ENCODE results near the gene TMEM273. TPM values are rescaled to one million over a fixed set of nuclear protein-coding genes. Genes with fewer than 3 reads are reported as not detected.

The TMEM273 gene
- total RNA-seq, 1 experiment from 2014 or later, result not detected

DNA sequence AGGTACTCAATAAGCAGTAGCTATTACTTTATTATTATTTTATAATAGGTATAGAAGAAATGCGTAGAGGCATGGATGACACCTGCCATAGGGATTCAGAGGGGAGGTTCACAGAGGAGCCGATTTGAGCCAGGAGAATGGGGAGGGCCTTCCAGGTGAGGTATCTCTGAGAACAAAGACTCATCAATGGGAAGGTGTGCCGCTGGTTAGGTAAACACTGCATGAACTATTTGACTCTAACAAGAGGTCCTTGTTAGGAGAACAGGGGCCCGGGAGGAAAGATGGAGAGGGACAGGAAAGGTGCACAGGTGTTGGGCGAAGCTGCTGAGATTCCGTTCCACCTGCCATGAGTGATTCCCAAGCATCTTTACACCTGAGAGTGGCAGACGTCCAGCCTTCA lies 41.8 kb upstream of the TMEM273 start:
- Mint-ChIP-seq H3K27me3 (ENCODE audit: insufficient read depth, unreplicated experiment) (peaks cover 68% of the 10 kb centered on the region), H3K4me3 (ENCODE audit: unreplicated experiment) (no peak overlapping the region), H3K27ac (ENCODE audit: low read depth, unreplicated experiment) (no peak overlapping the region), H3K36me3 (ENCODE audit: insufficient read depth, unreplicated experiment) (no peaks in the 10 kb centered on the region), H3K4me1 (ENCODE audit: insufficient read depth, unreplicated experiment) (no peaks in the 10 kb centered on the region), H3K9me3 (ENCODE audit: unreplicated experiment) (peaks cover 5% of the 10 kb centered on the region)
- no peak for DNase-seq (ENCODE audit: unreplicated experiment)
- ChIA-PET CTCF (no interaction called here), POLR2A (no interaction called here)
- intact Hi-C loops (cut with micrococcal nuclease), result no loop called here
- TF ChIP-seq, protein P1, sequence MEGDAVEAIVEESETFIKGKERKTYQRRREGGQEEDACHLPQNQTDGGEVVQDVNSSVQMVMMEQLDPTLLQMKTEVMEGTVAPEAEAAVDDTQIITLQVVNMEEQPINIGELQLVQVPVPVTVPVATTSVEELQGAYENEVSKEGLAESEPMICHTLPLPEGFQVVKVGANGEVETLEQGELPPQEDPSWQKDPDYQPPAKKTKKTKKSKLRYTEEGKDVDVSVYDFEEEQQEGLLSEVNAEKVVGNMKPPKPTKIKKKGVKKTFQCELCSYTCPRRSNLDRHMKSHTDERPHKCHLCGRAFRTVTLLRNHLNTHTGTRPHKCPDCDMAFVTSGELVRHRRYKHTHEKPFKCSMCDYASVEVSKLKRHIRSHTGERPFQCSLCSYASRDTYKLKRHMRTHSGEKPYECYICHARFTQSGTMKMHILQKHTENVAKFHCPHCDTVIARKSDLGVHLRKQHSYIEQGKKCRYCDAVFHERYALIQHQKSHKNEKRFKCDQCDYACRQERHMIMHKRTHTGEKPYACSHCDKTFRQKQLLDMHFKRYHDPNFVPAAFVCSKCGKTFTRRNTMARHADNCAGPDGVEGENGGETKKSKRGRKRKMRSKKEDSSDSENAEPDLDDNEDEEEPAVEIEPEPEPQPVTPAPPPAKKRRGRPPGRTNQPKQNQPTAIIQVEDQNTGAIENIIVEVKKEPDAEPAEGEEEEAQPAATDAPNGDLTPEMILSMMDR (IDR thresholded peaks at IDR 0.05; ENCODE audit: unreplicated experiment), result no peak
- no TSS peak for BruUV-seq (replicated peaks)

DNA sequence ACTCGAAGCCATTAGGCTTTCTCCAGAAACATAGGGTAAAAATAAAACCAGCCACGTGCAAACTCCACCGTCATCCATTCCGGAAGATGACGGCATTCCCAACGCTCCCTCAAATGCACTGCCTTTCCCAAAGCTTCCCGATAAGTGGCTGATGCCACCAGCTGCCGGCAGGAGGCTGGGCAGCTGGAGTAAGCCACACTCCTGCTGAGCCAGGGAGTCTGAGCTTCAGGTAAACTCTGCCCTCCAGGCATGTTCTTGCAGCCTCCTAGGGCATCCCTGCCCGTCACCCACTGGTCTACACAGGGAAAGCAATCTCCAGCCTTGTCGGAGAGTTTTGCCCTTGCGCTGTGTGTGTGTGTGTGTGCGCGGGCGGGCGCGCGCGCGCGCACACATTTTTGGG lies 40.5 kb upstream of the TMEM273 start:
- BruUV-seq (replicated peaks), result no TSS peak
- TF ChIP-seq, protein P1 (IDR thresholded peaks at IDR 0.05; ENCODE audit: unreplicated experiment), result no peak
- Mint-ChIP-seq H3K9me3 (ENCODE audit: unreplicated experiment) (peaks cover 5% of the 10 kb centered on the region), H3K27me3 (ENCODE audit: insufficient read depth, unreplicated experiment) (peaks cover 55% of the 10 kb centered on the region), H3K36me3 (ENCODE audit: insufficient read depth, unreplicated experiment) (no peaks in the 10 kb centered on the region), H3K4me3 (ENCODE audit: unreplicated experiment) (no peak overlapping the region), H3K27ac (ENCODE audit: low read depth, unreplicated experiment) (no peak overlapping the region), H3K4me1 (ENCODE audit: insufficient read depth, unreplicated experiment) (no peaks in the 10 kb centered on the region)
- CTCF ChIA-PET, result interaction anchor here (0.6 kb wide), 1 partner anchor 13 kb away, joined by 3 read pairs; no protein-coding TSS in a partner anchor
- intact Hi-C loops (cut with micrococcal nuclease), result no loop called here
- no peak for DNase-seq (ENCODE audit: unreplicated experiment)
- POLR2A ChIA-PET, result no interaction called here

DNA sequence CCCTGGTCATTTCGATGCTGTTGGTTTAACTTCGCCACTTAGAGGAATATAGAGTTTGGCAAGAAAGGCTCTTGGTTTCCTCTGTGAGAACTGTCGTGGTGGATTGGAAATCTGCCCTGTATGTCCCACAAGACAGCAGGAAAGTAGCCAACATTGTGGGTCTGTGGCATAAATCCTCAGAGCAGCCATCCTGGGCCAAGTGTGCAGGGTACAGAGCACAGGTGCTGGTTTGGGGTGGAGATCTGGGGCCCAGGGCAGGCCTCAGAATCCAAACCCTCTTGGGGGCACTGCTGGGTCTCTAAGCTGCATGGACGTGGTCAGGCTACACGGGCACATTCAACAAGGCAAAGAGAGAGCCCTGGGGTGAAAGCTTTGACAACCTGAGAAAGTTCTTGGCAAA lies 39.2 kb upstream of the TMEM273 start:
- H3K4me1 Mint-ChIP-seq (ENCODE audit: insufficient read depth, unreplicated experiment), result no peaks in the 10 kb centered on the region
- POLR2A ChIA-PET, result no interaction called here
- intact Hi-C loops (cut with micrococcal nuclease), result no loop called here
- H3K36me3 Mint-ChIP-seq (ENCODE audit: insufficient read depth, unreplicated experiment), result no peaks in the 10 kb centered on the region
- H3K4me3 Mint-ChIP-seq (ENCODE audit: unreplicated experiment), result no peak overlapping the region
- BruUV-seq (replicated peaks), result no TSS peak
- H3K27ac Mint-ChIP-seq (ENCODE audit: low read depth, unreplicated experiment), result no peak overlapping the region
- peaks cover 5% of the 10 kb centered on the region for H3K9me3 Mint-ChIP-seq (ENCODE audit: unreplicated experiment)
- H3K27me3 Mint-ChIP-seq (ENCODE audit: insufficient read depth, unreplicated experiment), result peaks cover 47% of the 10 kb centered on the region
- CTCF ChIA-PET, result no interaction called here
- TF ChIP-seq, protein P1 (IDR thresholded peaks at IDR 0.05; ENCODE audit: unreplicated experiment), result no peak
- no peak for DNase-seq (ENCODE audit: unreplicated experiment)

DNA sequence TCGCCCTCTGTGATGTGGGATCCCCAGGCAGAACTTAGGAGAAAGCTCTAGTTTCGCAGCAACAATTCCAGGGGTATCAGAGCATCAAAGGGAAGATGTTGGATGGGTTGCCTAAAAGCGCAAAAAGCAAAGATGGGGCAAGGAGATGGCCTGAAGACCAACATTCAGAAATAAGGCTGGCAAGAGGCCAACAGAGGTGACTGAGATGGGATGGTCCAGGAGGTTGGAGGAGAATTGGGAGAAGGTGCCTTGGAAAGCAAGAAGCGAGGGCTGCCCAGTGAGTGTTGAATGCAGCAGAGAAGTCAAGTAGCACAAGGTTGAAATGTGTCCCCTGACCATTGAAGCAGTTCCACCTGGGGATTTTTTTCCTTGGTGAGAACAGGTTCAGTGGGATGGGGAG lies 38.4 kb upstream of the TMEM273 start:
- no peaks in the 10 kb centered on the region for H3K4me1 Mint-ChIP-seq (ENCODE audit: insufficient read depth, unreplicated experiment)
- H3K27ac Mint-ChIP-seq (ENCODE audit: low read depth, unreplicated experiment), result no peak overlapping the region
- BruUV-seq (replicated peaks), result no TSS peak
- H3K9me3 Mint-ChIP-seq (ENCODE audit: unreplicated experiment), result peaks cover 5% of the 10 kb centered on the region
- no peaks in the 10 kb centered on the region for H3K36me3 Mint-ChIP-seq (ENCODE audit: insufficient read depth, unreplicated experiment)
- no peak for DNase-seq (ENCODE audit: unreplicated experiment)
- H3K4me3 Mint-ChIP-seq (ENCODE audit: unreplicated experiment), result no peak overlapping the region
- peaks cover 39% of the 10 kb centered on the region for H3K27me3 Mint-ChIP-seq (ENCODE audit: insufficient read depth, unreplicated experiment)
- intact Hi-C loops (cut with micrococcal nuclease), result no loop called here
- ChIA-PET POLR2A (no interaction called here), CTCF (no interaction called here)
- TF ChIP-seq, protein P1 (IDR thresholded peaks at IDR 0.05; ENCODE audit: unreplicated experiment), result no peak

All from MCF 10A (cell line).